ENCODE data around the gene USP49. TPM values are rescaled to one million over a fixed set of nuclear protein-coding genes. Genes with fewer than 3 reads are reported as not detected.

The USP49 gene
- 0.30 and 0.70 TPM in 2 replicates for total RNA-seq

GRCh38 chr6:41895300-41896233 lies at the start of gene USP49:
Gene USP49 (minus strand): TSS chr6:41895375. CDS start chr6:41806983, 88,392 bp downstream.

GRCh38 chr6:41941280-41942066 lies 46.3 kb upstream of the USP49 start, which contains the start of gene CCND3:
Gene CCND3 (minus strand): TSS chr6:41941808. CDS start chr6:41941649, 159 bp downstream.

GRCh38 chr6:41920921-41921711 lies 25.9 kb upstream of the USP49 start, which contains the start of the genes BYSL and MED20:
Gene BYSL (plus strand): TSS chr6:41921499. CDS start chr6:41921563, 64 bp downstream.
Gene MED20 (minus strand): TSS chr6:41921139. CDS start chr6:41921018, 121 bp downstream.

GRCh38 chr6:41787219-41787917 lies 107.8 kb downstream of the USP49 start, which contains the start of gene TOMM6:
Gene TOMM6 (plus strand): TSS chr6:41787694. CDS start chr6:41787698, 4 bp downstream.

GRCh38 chr6:41780551-41781365 lies 114.4 kb downstream of the USP49 start, which contains the start of gene PRICKLE4:
Gene PRICKLE4 (plus strand): TSS chr6:41780782. CDS start chr6:41783474, 2,692 bp downstream.

GRCh38 chr6:41779788-41780550 lies 115.2 kb downstream of the USP49 start, which contains the start of gene FRS3:
Gene FRS3 (minus strand): TSS chr6:41779900. CDS start chr6:41776987, 2,913 bp downstream.

GRCh38 chr6:41747256-41748101 lies 147.7 kb downstream of the USP49 start, which contains the start of gene PGC:
Gene PGC (minus strand): TSS chr6:41747397. CDS start chr6:41747334, 63 bp downstream.

Other genes with a start within 250 kb of the USP49 start
- 8.0 and 15.1 TPM in 2 replicates for gene TFEB, start 159.8 kb downstream of the USP49 start, total RNA-seq
- not detected in 2 replicates for gene PGC, start 148.0 kb downstream of the USP49 start, total RNA-seq
- 1.6 and 5.5 TPM in 2 replicates for gene FRS3, start 115.5 kb downstream of the USP49 start, total RNA-seq
- gene PRICKLE4, start 114.6 kb downstream of the USP49 start, total RNA-seq: 1.3 and 1.4 TPM in 2 replicates
- gene TOMM6, start 107.7 kb downstream of the USP49 start, total RNA-seq: 127 and 308 TPM in 2 replicates
- 16.5 TPM in 2 replicates for gene MED20, start 25.8 kb upstream of the USP49 start, total RNA-seq
- gene BYSL, start 26.1 kb upstream of the USP49 start, total RNA-seq: 9.1 and 13.4 TPM in 2 replicates
- 56.8 and 66.6 TPM in 2 replicates for gene CCND3, start 46.4 kb upstream of the USP49 start, total RNA-seq
- gene TAF8, start 155.1 kb upstream of the USP49 start, total RNA-seq: 15.1 and 19.1 TPM in 2 replicates
- 16.9 and 17.4 TPM in 2 replicates for gene C6orf132, start 247.2 kb upstream of the USP49 start, total RNA-seq